Tibial nerve (tissue), 4 donors: Measurements from ENCODE around the gene CXorf49B. TPM values are rescaled to one million over a fixed set of nuclear protein-coding genes. Genes with fewer than 3 reads are reported as not detected.

Experiments
- DNase-seq, 2 donors: peaks; one replicate each; pipeline ENCODE4 v3.0.0-alpha.2; 2019; ENCODE audit warnings: low spot score in 2 of 2
- H3K27ac ChIP-seq, 4 donors: fragments of 200-600 bp; sonication (generic) in 3 of 4; one replicate each; pipeline ENCODE4 v1.5.1; 2017 to 2019; ENCODE audit warnings: mild to moderate bottlenecking in 1 of 4
- H3K27me3 ChIP-seq, 2 donors: fragments of 200-600 bp; sonication (generic) in 1 of 2; one replicate each; pipeline versions ENCODE4 v1.5.1 to v1.6.0; 2017 to 2019
- H3K36me3 ChIP-seq, 3 donors: fragments of 200-600 bp; sonication (generic); one replicate each; pipeline ENCODE4 v1.5.1; 2018 to 2019
- H3K4me1 ChIP-seq, 4 donors: fragments of 200-600 bp; sonication (generic) in 3 of 4; one replicate each; pipeline ENCODE4 v1.5.1; 2017 to 2019
- H3K4me3 ChIP-seq, 4 donors: fragments of 200-600 bp; sonication (generic) in 3 of 4; one replicate each; pipeline ENCODE4 v1.5.1; 2017 to 2019; ENCODE audit warnings: mild to moderate bottlenecking in 1 of 4, moderate library complexity in 1 of 4
- H3K9me3 ChIP-seq, 4 donors: fragments of 200-600 bp; sonication (generic) in 3 of 4; one replicate each; pipeline ENCODE4 v1.5.1; 2017 to 2019
- POLR2A ChIP-seq, 2 donors: fragments of 450-650 bp; IDR thresholded peaks; one replicate each; pipeline ENCODE4 v1.6.1; 2017; ENCODE audit warnings: antibody characterized with exemption in 2 of 2, mild to moderate bottlenecking in 2 of 2, moderate library complexity in 2 of 2
- WGBS, 2 donors: methylation state at CpG; one replicate each; pipeline ENCODE4 v1.1.5; 2018; 5-methylcytosine and 5-hydroxymethylcytosine counted together
- small RNA-seq: library from RNA; depleted of rRNA; stranded (forward); fragments of <200 nt; gene quantifications from one replicate; pipeline ENCODE3, GENCODE V24; 2016
- total RNA-seq, 4 donors: library from RNA; depleted of rRNA; stranded (reverse); fragments of >200 nt; gene quantifications; one replicate each; pipeline ENCODE4 v1.1.0, GENCODE V29; 2016
- TF ChIP-seq, protein P1 (sequence below), 5 experiments: fragments of 200-600 bp in 3 of 5; fragments of 450-650 bp in 2 of 5; sonication (generic) in 3 of 5; IDR thresholded peaks; one replicate each; pipeline ENCODE4 v1.5.1; 2016 to 2019; ENCODE audit warnings: antibody characterized with exemption in 5 of 5, mild to moderate bottlenecking in 3 of 5, moderate library complexity in 2 of 5

CXorf49B gene
- total RNA-seq, 4 donors from 2014 or later, result not detected

DNA sequence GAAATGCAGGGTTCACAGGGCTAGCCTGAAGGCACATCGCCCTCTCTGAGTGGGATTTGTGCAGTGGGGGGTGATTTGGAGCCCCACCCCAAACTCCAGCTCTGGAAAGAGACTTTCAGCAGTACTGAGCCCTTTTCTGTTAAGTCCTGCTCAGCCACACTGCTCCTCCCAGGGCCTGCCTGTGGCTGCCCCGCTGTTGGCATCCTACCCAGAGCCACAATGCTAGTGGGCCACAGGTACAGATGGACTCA is 52.7 kb downstream of the CXorf49B start:
- H3K9me3 ChIP-seq, result no peaks in the 10 kb centered on the region
- TF ChIP-seq POLR2A (IDR thresholded peaks at IDR 0.05), result no peak
- TF ChIP-seq, protein P1, sequence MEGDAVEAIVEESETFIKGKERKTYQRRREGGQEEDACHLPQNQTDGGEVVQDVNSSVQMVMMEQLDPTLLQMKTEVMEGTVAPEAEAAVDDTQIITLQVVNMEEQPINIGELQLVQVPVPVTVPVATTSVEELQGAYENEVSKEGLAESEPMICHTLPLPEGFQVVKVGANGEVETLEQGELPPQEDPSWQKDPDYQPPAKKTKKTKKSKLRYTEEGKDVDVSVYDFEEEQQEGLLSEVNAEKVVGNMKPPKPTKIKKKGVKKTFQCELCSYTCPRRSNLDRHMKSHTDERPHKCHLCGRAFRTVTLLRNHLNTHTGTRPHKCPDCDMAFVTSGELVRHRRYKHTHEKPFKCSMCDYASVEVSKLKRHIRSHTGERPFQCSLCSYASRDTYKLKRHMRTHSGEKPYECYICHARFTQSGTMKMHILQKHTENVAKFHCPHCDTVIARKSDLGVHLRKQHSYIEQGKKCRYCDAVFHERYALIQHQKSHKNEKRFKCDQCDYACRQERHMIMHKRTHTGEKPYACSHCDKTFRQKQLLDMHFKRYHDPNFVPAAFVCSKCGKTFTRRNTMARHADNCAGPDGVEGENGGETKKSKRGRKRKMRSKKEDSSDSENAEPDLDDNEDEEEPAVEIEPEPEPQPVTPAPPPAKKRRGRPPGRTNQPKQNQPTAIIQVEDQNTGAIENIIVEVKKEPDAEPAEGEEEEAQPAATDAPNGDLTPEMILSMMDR (IDR thresholded peaks at IDR 0.05), result no peak
- WGBS, 2 donors, result 41% methylated on average over 2 of the region's 2 CpGs; no CpG with 5 or more reads in 1 of the 2 donors

More for the DNA sequence above, 52.7 kb downstream of the CXorf49B start:
- Histone ChIP-seq H3K4me1 (no peaks in the 10 kb centered on the region), H3K36me3 (no peaks in the 10 kb centered on the region), H3K4me3 (no peak overlapping the region), H3K27ac (no peak overlapping the region), H3K27me3 (peaks cover 0 to 4% of the 10 kb centered on the region in 2 donors)
- DNase-seq, result no peak

Small RNAs within 50 kb of the gene (small RNA-seq; reads per million reads assigned to genes)
- gene BX276092.1, result not detected
- gene BX276092.6, result not detected
- not detected for gene BX276092.8

Other genes with a start within 250 kb of the CXorf49B start
- 100 to 1,000 TPM; 175 to 256 (median 231) TPM for gene OGT, start 230.2 kb upstream of the CXorf49B start, total RNA-seq
- gene GCNA, start 184.9 kb upstream of the CXorf49B start, total RNA-seq, result 10 to 100 TPM in 2 of 4 donors, 1 to 10 TPM in 2; 2.8 to 12.9 (median 8.8) TPM
- not detected for gene CXCR3, start 144.8 kb upstream of the CXorf49B start, total RNA-seq
- gene CXorf49, start 45.1 kb upstream of the CXorf49B start, total RNA-seq, result not detected
- 10 to 100 TPM; 16.2 to 26.5 (median 23.0) TPM for gene NHSL2, start 147.5 kb downstream of the CXorf49B start, total RNA-seq